NCI-H2029 (cell line): ENCODE results near the gene PDXK.

ENCODE experiments used
- DNase-seq: peaks from one replicate; lab custom pipeline; 2025; lab: John Stamatoyannopoulos, UW

The PDXK gene

DNA sequence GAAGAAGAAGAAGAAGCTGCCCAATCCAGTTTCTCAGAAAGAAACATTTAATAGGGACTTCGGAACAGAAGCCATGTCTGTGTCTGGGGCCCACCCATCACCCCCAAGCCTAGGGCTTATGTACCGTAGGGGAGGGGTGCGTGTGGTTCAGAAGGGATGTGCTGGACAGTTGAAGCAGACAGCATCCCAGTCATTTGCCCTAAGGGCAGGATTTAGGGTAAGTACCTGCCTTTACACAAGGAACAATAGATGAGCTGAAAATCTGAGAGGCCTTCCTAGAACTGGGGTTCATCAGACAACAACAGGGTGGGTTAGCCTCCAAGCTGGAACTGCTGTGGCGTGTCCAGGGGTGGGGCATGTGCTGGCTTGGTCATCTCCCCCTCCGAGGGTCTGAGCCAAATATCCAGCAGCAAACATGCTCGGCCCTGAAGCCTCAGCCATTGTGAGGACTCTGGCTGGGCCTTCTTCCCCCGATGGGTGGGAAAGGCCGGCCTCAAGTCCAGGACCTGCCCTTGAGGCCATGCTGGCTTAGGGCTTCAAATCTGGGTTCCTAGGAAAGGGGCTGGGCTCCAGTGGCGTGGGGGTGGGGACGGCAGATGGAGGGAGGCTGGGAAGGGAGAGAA, 45.1 kb downstream of the PDXK start:
- no peak for DNase-seq

- no peak for DNase-seq
Measured at GRCh38 chr21:43764576-43765495, 45.9 kb downstream of the PDXK start.

DNA sequence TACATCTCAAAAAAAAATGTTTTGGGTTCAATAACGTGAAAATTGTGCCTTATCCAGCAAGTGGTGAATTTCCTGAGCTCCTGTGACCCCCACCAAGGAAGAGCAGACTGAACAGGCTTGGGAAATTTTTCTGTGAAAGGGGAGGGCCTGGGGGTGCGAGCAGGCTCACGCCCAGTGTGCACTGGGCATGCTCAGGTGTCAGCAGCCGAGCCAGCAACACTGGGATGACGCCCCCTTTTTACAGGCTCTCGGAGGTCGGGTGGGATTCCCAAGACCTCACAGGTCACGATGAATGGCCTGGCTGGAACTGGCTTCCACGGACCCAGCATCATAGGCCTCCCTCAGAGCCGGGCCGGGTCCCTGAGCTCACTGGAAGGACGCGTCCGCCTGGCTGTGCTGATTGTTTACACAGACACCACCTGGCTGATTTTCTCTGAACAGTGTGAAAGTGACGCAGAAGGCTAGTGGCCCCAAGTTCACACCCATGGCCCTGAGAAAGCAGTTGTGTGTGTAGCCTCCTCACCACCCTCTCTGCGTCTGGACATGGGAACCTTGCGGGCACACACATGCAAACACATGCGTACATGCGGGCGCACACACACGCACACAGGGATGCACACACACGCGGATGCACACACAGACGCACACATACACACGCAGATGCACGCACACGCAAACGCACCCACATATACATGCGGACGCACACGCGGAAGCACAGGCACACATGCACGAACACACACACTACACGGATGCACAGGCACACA, 48.0 kb downstream of the PDXK start:
- no peak for DNase-seq

- DNase-seq = no peak
Measured at GRCh38 chr21:43767498-43767983, 48.6 kb downstream of the PDXK start.

GRCh38 chr21:43767984-43768867, 49.3 kb downstream of the PDXK start:
- no peak for DNase-seq

GRCh38 chr21:43768868-43769167, 49.9 kb downstream of the PDXK start:
- no peak for DNase-seq

- DNase-seq = no peak
Measured at GRCh38 chr21:43769325-43769958, 50.5 kb downstream of the PDXK start.

GRCh38 chr21:43770066-43770655, 51.2 kb downstream of the PDXK start:
- DNase-seq = no peak

GRCh38 chr21:43771199-43771675, 52.3 kb downstream of the PDXK start:
- DNase-seq = no peak

GRCh38 chr21:43771698-43772424, 52.9 kb downstream of the PDXK start:
- no peak for DNase-seq

DNA sequence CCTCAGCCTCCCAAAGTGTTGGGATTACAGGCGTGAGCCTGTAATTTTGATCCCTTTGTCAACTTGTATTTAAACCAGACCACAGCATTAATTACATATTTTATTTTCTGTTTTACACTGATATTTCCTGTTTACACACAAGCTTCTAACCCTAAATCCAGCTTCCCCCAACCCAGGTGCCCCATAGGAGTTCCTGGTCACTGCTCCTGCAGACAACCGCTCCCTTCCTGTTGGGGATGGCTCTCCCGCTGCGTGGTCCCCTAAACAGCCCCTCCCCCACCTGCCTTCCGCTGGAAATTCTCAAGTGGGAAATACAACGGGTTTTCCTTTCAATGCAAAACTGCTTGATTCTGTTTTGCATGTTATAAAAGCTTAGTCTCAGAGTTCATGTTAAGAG, 53.5 kb downstream of the PDXK start:
- no peak for DNase-seq

DNA sequence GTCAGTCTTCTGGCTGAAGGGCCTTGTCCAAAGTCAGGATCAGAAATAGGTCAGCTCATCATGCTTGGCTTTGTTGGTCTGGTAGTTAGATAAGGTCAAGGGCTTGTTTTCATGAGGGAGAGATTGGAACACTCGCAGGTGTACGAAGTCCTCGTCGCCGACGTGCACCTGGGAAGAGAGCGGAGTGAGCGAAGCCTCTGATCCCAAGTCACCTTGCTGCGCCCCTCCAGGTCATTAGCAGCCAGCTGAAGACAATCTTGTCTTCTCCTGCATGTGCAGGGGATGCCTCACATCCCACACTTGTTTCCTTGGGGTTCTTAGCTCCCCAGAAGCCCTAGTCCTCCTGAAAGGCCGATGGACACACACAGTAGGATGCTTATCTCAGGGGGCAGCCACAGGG, 55.2 kb downstream of the PDXK start:
- DNase-seq = no peak

DNA sequence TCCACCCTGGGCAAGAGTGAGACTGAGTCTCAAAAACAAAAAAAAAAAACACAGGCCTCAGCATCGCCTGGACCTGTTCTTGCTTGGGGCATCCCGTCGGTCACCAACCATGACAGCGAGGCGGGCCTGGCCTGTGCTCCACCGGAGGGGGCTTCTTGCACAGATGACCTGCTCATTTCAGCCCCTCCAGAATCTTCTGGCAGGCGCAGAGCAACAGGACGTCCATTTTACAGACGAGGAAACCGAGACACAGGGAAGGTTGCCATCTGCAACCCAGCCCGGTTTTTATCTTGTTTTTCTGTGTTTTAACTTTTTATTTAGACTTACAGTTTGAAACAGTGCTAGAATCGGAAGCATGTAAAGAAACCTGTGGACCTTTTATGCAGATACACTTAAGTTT, 56.3 kb downstream of the PDXK start:
- DNase-seq = no peak

GRCh38 chr21:43775795-43776430, 57.0 kb downstream of the PDXK start, which contains the start of gene CSTB:
CSTB (minus strand) TSS chr21:43776308; CDS start chr21:43776269, 39 bp downstream.
- DNase-seq = peak; percentile 69

DNA sequence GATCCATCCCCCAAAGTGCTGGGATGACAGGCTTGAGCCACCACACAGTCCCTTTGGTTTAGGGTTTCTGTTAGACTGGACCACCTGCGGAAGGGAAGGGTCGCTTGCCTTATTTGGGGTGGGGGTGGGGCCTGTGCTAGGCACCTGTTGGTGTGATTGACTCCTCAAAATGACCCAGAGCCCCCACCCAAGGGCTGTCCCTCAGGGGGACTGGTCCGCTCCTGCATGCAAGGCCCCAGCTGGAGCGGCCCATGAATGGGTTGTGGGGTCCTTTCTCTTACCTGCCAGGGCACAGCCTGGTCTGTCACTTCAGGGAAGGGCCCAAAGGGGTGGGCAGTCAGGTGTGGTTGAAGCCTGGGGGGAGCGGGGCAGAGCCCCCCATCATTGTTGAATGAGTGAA, 59.0 kb downstream of the PDXK start:
- no peak for DNase-seq

DNA sequence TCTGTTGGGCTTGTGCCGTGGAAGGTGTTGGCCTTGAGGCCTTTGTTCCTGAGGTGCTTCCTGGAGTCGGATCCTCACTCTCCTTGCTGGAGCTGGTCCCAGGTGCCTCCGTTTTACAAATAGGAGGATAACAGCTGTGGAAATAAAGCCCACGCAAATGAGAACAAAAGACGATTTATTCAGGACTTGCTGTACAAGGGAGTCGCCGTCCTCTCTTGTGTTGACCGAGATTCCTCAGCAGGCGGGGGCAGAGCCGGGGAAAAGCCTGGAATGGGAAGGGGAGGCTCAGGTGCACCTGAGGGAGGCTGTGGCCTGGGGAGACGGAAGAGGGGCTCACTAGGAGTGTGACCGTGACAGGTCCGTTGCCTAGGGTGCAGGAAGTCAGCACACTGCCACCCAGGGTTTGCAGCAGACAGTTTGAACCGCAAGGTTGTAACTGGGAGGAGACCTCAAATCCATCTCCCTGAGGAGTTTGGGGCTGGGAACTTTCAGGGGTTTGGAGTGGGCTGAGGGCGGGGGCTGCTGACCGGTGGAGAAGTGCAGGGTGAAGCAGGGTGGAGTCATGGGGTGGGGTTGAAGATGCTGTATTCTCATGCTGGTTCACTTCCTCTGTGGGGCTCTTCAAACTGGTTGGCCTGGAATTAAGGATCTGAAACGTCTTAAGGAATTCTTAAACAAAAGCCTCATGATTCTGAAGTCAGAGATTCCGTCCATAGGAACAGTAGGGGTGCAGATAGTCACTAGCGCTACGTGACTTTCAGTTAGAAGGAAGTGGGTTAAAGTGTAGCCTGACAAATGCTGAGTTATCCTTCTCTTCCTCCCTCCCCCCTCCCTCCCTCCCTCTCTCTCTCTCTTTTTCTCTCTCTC, 59.8 kb downstream of the PDXK start:
- DNase-seq = no peak

DNA sequence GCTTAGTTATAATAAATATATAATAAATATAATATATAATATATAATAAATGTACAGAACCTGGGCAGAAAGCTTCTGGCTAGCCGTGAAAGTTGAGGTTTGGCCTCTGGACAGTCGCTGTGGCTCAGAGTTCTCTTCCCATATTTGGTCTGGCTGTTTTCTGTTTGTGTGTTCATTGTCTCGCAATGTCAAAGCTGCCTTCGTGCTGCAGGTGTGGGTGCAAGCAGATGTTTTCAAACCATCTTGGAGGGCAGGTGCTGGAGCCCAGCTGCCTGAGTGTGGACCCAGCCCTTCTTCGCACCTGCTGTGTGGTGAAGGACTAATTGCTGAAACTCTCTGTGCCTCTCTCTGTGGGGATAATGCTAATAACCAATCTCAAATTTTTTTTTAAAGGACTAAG, 60.7 kb downstream of the PDXK start:
- DNase-seq = peak; percentile 39

- no peak for DNase-seq
Measured at GRCh38 chr21:43781846-43782245, 62.9 kb downstream of the PDXK start.
